HG02571 (cell line): ENCODE data around the gene FCER2.

Experiments
- ATAC-seq: cut with Tn5 transposase; IDR thresholded peaks from one replicate; pipeline ENCODE4 v1.9.1; 2021; ENCODE audit warnings: mild to moderate bottlenecking, moderate library complexity; ENCODE audit not compliant: unreplicated experiment

Gene FCER2

DNA sequence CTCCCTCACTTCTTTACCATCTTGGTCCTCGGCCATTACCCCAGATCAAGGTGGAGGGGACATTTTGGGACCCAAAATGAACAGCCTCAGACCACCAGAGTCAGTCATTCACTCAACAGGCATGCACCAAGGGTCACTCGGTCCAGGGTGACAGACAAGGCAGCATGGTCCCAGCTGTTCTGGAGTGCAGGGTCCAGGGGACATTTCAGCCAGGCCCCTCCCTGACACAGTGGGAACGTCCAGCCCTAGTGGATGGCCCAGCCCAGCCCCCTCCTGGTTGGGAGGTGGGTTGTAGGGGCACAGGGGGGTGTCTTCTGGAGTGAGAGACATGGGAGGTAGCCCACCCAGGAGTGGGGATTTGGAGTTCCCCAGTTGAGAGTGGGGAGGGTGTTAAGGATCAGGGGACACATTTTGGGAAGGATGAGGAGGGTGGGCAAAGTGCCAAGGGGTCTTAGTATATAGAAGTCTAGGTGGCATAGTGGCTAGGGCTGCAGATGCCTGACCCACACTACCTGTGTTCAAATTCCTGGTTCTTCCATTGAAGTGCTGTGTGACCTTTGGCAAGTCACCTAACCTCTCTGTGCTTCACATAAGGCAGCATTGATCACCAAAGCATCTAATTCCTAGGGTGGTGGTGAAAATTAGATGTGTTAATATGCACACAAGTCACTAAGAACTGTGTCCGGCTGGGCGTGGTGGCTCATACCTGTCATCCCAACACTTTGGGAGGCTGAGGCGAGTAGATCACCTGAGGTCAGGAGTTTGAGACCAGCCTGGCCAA lies 2.5 kb upstream of the FCER2 start:
- no peak for ATAC-seq

DNA sequence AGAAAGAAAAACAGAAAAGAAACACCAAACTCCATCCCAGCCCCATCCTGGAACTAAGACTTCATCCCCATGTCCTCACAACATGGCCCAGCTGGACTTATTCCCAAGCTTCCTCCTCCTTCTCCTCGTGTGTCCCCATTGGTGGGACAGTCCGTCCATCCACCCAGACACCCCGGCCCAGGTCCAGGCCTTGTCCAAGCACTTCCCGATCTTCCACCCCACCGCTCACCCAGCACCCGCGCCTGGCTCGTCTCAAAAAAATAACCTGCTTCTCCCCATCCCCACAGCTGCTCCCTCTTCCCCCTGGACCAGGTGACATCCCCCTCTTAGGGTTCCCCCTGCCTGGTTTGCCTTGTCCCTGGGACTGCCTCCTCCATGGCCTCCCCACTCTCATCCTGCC lies 1.4 kb upstream of the FCER2 start:
- no peak for ATAC-seq

DNA sequence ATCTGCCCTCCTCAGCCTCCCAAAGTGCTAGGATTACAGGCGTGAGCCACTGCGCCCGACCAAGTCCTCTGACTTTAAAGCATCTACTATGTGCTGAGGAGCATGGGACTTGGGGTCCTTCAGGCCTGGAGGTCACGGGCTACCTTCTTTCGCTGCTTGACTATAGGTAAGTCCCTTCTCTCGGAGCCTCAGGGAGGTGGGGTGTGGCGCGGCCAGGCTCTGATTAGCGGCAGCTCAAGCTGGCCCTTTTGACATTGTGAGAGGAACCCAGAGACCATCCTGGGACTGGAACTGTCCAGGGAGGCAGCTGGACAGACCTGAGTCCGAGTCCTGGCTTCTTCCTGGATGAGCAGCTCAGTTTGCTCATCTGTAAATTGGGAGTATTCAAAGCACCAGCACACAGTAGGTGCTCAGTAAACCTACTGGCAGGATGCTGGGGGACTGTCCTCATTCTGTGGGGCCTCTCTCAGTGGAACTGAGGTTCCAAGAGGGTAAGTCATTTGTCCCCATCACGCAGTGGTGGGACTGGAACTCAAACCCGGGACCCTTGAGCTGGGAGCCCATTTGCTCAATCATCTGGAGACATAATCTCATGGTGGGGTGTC lies 780 bp downstream of the FCER2 start:
- ATAC-seq, result no peak

DNA sequence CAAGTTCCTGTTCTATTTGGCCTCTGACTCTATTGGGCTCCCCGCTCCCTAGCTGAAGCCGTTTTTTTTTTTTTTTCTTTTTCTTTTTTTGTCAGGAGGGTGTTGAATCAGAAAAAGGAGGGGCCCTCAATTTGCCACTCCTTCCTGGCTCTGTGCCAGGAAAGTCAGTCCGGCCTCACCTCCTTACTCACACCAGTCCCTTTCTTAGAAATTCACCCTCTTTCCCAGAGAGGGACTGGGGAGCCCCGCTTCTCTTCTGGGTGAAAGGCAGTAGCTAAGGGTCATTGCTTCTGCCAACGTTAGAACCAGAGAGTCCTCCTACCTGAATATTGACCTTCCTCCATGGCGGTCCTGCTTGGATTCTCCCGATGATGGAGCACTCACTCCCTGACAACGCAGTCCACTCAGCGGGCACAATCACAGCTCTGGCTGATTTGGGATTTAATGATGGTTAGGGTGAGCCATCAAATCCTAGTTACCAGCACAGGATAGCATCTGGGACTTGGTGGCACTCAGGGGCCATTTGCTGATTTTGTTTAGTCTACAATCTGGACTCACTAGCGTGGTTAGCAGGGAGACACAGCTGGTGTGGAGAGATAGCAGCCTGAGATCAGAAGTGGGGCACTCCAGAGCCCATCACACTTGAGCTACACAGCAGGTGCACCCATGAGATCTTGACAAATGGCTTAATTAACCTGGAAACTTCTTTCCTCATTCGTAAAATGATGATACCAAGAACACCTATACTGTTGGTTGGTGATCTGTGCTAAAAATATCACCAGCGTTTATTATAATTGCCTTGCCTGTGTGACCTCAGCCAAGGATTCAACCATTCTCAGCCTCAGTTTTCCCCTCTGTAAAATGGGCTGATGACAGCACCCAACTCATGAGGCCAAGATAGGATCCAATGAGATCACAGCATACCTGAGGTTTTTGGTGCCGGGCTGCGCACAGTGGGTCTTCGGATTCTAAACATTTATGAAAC lies 2.2 kb downstream of the FCER2 start:
- no peak for ATAC-seq

DNA sequence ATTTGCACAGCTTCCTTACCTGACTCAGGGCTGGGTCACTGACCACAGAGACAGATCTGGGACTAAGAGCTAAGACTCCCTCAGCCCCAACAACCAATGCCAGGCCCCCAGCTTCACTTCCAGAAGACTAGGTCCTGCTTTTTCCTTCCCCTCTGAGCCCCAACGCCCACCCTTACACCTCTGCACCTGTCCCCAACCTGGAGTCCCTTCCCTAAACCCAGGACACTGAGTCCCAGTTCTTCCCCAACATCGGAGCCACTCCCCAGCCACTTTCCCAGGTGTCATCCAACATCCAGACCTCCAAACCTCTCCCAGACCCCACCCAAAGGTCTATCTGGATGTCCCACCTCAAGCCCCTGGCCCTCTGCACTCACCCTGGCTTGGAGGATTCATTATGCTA lies 2.9 kb downstream of the FCER2 start:
- no peak for ATAC-seq

DNA sequence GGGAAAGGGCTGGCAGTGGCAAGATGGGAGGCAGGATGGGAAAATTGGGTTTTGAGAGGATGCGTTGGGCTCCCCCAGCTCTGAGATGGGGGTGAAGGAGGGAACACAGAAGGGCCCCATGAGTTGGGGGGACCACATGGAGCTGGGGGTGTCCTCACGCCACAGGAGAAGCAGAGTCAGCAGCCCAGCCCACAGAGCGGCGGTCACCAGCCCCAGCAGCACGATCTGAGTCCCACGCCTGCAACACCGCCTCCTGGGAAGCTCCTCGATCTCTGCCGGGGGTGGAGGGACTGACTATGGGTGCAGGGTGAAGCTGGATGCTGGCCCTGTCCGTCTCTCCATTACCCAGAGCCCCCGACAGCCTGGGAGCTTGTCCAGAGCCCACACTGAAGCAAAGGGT lies 3.3 kb downstream of the FCER2 start:
- ATAC-seq, result no peak

DNA sequence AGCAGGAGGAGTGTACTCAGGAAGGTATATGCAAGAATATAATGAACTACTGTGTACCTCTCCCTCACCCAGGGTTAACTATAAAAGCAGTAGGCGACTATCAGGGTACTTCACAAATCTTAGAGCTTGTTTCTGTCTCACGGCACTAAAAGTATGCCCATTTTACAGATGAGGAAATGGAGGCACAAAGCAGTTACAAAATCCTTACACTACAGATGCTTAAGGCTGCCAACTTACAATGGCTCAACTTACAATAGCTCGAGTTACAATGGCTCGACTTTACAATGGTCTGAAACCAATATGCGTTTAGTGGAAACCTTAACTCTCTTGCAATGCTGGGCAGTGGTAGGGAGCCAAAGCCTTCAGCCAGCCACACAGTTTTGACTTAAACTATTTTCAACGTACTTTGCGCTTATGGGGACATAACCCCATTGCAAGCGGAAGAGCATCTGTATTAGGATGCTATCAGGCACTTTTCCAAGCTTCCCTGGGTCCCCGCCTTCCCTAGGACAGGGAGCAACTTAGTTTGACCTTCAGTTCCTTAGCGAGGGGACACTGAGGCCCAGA lies 4.1 kb downstream of the FCER2 start:
- no peak for ATAC-seq

DNA sequence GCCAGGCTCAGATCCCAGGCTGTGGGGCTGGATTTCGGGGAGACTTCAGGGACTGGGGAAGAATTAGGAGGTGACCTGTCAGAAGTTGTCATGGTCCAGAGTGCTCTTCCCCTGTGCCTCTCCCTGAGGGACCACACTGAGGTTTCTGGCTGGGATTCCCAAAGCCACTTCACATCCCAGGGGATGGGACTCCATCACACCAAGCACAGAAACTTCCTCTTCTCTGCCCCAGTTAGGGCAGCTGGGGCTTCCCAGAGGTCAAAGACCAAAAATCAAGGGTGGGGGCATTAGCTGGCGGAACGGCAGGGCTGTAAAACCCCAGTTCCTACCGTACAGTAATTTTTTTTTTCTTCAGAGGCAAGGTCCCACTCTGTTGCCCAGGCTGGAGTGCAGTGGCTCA lies 7.4 kb downstream of the FCER2 start:
- no peak for ATAC-seq

DNA sequence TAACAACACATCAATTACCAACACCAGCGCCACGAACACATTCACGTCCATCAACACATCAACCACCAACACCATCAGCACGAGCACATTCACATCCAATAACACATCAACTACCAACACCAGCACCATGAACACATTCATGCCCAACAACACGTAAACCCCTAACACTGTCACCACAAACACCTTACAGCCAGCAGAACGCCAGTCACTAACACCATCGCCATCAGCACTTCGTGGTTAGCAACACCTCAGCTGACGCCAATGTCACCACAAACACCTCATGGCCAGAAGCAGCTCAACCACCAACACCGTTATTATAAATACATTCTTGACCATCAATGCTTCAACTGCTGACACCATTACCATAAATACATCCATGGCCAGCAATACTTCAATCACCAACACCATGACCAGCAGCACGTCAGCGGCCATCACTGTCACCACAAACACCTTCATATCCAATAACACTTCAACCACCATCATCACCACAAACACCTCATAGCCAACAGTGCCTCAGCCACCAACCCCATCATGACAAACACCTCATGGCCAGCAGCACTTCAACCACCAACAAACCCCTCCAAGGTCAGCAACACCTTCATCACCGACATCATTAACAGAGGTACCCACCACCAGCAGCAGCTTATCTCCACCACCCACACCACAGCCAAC lies 9.4 kb downstream of the FCER2 start:
- no peak for ATAC-seq

DNA sequence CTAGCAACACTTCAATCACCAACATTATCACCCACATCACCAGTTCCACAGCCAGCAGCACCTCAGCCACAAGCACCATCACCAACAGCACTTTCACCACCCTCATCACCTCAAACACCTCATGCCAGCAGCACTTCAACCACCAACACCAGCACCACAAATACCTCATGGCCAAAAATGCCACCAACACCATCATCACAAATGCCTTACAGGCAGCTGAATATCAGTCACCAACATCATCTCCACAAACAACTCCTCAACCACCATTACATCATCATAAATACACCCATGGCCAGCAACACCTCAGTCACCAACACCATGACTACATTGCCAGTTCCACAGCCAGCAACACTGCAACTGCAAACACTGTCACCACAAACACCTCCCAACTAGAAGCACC lies 10.4 kb downstream of the FCER2 start:
- ATAC-seq, result no peak

DNA sequence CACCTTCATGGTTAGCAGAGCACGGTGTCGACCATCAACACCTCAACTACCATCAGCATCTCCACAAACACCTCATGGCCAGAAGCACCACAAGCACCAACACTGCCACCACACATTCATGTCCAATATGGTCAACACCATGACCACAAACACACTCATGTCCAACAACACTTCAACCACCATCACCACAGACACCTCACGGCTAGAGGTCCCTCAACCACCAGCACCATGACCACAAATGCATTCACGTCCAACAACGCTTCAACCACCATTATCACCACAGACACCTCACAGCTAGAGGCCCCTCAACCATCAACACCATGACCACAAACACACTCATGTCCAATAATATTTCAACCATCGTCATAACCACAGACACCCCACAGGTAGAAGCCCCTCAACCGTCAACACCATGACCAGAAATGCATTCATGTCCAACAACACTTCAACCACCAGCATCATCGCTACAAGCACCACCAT lies 11.1 kb downstream of the FCER2 start:
- ATAC-seq, result no peak

DNA sequence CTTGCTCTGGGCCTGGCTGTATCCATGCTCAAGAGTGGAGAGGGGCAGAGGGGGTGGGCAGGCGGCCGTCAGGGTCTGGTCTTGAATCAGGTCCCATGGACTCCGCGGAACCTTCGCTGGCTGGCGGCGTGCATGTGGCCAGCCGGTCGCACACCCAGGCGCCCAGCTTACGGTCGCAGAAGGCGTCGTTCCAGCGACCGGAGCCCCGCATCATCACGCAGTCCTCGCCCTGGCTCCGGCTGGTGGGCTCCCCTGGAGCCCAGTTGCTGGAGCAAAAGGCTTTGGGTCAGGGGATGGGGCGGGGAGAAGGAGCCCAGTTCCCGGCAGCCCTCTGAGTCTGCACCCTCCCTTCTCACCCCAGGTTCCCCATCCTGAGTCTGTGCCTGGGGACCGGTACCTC lies 12.8 kb downstream of the FCER2 start:
- no peak for ATAC-seq

DNA sequence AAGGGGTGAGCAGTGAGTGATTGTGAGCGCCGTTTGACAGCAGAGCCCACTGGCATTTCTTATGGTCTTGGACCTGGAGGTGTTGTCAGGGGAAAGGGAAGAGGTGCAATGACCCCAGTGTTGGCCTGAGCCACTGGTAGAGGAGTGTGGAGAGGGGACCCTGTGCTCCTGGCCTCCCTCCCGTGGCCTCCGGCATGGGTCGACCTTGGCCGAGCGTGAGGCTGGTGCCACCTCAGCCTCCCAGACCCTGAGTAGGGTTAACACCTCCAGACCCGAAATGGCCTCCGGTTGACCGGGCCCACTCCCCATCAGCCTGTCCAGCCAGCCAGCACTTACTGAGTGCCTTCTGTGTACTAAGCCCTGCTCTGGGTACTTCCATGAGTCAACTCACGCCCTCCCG lies 14.8 kb downstream of the FCER2 start:
- no peak for ATAC-seq

DNA sequence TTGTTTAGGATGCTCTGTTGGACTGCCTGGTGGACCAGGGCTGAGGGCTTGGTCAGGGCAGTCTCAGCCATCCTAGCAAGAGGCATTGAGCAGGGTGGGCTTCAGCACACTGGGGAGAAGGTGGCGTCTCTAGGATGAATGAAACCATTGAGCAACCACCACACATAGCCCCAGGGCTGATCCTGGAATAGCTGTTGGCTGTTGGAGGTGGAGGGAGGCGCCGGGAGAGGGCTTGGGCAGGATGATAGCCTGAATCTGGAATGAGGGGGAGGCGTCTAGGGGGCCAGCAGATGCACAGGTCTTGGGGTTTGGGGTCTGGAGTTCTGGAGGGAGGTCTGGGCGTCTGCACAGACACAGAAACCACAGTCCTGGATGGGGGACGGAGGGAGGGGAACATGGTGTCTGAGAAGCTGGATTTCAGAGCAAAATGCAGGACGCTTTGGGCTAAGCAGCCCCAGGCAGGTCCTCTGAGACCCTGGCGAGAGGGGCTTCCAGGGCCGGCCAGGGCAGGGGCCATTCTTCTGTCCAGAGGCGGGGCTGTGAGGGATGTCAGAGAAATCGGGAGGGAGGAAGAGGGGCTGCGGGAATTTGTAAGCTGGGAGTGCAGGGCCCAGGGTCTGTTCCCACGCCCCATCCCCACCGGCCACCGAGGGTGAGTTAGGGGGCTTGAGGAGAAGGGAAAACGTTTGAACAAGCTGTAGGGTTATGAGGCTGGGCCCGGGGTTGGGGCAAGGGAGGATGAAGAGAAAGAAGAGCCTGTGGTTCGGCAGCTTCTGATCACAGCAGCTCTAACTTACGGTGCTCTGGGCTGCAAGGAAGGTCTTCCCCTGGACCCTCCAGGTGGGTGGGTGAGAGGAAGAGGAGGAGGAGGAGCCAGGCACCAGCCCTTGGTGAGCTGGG lies 16.1 kb downstream of the FCER2 start:
- ATAC-seq, result no peak

DNA sequence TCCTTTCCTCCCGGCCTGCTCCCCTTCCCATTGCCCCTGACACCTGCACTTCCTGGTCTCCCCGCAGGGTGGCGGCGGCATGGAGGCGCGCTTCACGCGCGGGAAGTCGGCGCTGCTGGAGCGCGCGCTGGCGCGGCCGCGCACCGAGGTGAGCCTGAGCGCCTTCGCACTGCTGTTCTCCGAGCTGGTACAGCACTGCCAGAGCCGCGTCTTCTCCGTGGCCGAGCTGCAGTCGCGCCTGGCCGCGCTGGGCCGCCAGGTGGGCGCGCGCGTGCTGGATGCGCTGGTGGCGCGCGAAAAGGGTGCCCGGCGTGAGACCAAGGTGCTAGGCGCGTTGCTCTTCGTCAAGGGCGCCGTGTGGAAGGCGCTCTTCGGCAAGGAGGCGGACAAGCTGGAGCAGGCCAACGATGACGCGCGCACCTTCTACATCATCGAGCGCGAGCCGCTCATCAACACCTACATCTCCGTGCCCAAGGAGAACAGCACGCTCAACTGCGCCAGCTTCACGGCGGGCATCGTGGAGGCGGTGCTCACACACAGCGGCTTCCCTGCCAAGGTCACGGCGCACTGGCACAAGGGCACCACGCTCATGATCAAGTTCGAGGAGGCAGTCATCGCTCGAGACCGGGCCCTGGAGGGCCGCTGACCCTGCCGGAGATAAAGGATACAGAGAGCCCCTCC lies 19.6 kb downstream of the FCER2 start:
- ATAC-seq, result no peak

DNA sequence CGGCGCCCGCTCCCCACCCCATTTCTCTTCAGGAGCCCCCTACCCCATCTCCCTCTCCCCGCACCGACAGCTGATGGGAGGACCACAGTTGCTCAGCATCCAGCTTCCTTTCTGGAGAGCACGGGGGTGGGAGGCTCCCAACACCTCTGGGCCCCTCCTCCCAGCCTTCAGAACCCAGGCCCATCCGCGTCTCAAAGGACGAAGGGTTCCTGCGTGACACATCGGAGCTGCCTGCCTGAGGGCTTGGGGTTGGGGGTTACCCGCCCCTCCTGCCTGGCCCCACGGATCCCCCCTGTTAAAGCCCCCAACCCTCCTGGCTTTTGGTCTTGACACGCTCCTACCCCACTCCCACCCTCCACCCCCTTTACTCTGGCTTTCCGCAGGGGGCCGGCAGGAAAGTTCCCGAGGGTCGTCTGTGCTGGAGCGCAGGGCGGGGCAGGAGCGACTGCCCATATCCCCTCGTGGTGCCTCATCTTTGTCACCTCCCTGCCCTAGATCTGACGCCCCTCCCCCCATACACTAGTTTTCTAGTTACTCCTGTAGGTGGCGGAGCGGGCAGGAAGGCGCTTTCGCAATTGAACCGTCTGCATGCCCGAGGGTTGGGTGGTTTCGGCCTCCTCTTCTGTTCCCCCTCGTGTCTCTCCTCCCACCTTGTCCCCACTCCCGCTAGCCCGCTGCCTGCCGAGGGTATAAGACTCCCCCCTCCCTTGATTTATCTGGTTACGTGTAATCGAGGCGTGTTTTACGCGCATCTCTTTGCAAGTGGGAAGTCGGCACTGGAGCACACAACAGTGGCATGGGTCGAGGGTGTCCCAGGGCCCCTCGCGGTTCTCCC lies 20.4 kb downstream of the FCER2 start:
- ATAC-seq, result no peak

DNA sequence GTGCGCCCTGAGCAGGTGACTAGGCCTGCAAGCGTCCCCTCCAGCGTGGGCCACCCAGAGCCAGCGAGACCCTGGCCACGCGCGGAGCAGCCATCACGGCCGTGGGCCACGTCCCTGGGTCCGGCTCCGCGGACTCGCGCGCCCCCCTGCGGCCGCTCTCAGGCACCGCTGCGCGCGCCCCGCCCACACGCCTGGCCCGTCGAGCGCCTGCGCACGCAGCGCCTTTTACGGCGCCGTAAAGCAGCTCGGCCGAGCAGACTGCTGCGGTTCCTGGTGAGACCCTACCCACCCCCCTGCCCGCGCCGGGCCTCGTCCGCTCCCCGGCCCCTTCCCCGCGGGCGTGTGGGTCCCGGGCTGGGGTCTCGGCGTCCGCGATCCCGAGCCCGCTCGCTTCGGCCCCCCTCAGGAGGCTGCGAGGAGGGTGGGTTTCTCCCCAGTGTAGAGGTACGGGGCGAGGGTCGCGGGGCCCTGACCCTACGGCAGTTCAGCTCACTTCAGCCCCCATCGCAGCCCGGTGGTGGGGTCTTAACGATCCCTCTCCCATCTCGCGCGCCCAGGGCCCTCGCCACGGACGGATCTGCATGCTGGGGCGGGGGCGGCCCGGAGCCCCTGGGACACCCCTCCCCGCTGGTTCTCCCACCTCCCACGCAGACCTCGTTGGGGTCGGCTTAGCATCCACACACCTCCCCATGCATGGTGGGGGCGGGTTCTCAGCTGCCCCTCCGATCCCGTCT lies 21.2 kb downstream of the FCER2 start, which contains the start of gene TRAPPC5:
Gene TRAPPC5, plus strand, starts transcription at position 228 of the 734 bp plus-strand sequence. CDS start 1,421 bp downstream, outside the sequence.
- ATAC-seq, result peak; percentile 47
